ENCODE data around the gene MTHFD1L.

MTHFD1L gene

GRCh38 chr6:150881911-150882481 is 16.5 kb downstream of the MTHFD1L start:
- Mint-ChIP-seq H3K27ac (no peak overlapping the region), H3K4me3 (no peak overlapping the region), H3K4me1 (peaks cover 8% of the 10 kb centered on the region), H3K9me3 (no peaks in the 10 kb centered on the region), H3K36me3 (peaks cover 91% of the 10 kb centered on the region)
- ATAC-seq (no peak), DNase-seq (ENCODE audit: low spot score in 2 of 2) (no peak)

GRCh38 chr6:150883521-150883920 is 18.0 kb downstream of the MTHFD1L start:
- no peak for DNase-seq (ENCODE audit: low spot score in 2 of 2)
- H3K27ac Mint-ChIP-seq: no peak overlapping the region
- peaks cover 94% of the 10 kb centered on the region for H3K36me3 Mint-ChIP-seq

GRCh38 chr6:150886155-150886554 is 20.7 kb downstream of the MTHFD1L start:
- Mint-ChIP-seq H3K27ac (no peak overlapping the region), H3K4me3 (no peak overlapping the region), H3K4me1 (peaks cover 6% of the 10 kb centered on the region), H3K9me3 (no peaks in the 10 kb centered on the region), H3K36me3 (peaks cover 93% of the 10 kb centered on the region)
- no peak for DNase-seq (ENCODE audit: low spot score in 2 of 2)
- ATAC-seq: no peak

More at GRCh38 chr6:150883521-150883920, 18.0 kb downstream of the MTHFD1L start:
- ATAC-seq: no peak
- Mint-ChIP-seq H3K4me3 (no peak overlapping the region), H3K9me3 (no peaks in the 10 kb centered on the region), H3K4me1 (peaks cover 14% of the 10 kb centered on the region)

- peaks cover 93% of the 10 kb centered on the region for H3K36me3 Mint-ChIP-seq
- H3K9me3 Mint-ChIP-seq: no peaks in the 10 kb centered on the region
- H3K27ac Mint-ChIP-seq: no peak overlapping the region
- no peak overlapping the region for H3K4me3 Mint-ChIP-seq
- ATAC-seq (peak; percentile 67), DNase-seq (ENCODE audit: low spot score in 2 of 2) (no peak)
- H3K4me1 Mint-ChIP-seq: peaks cover 6% of the 10 kb centered on the region
Measured at GRCh38 chr6:150887978-150888563, 22.6 kb downstream of the MTHFD1L start.

- Mint-ChIP-seq H3K36me3 (peaks cover 83% of the 10 kb centered on the region), H3K4me3 (no peak overlapping the region), H3K9me3 (no peaks in the 10 kb centered on the region), H3K4me1 (peaks cover 18% of the 10 kb centered on the region), H3K27ac (no peak overlapping the region)
- ATAC-seq: no peak
- no peak for DNase-seq (ENCODE audit: low spot score in 2 of 2)
Measured at GRCh38 chr6:150890346-150890745, 24.8 kb downstream of the MTHFD1L start.

- DNase-seq (ENCODE audit: low spot score in 2 of 2) (peak; percentile 47 to 71), ATAC-seq (peak; percentile 46)
- Mint-ChIP-seq H3K4me1 (peaks cover 26% of the 10 kb centered on the region), H3K9me3 (no peaks in the 10 kb centered on the region), H3K27ac (no peak overlapping the region), H3K4me3 (no peak overlapping the region), H3K36me3 (peaks cover 81% of the 10 kb centered on the region)
Measured at GRCh38 chr6:150891888-150892485, 26.5 kb downstream of the MTHFD1L start.

GRCh38 chr6:150894191-150894744 is 28.8 kb downstream of the MTHFD1L start:
- no peak overlapping the region for H3K4me3 Mint-ChIP-seq

GRCh38 chr6:150894935-150895552 is 29.5 kb downstream of the MTHFD1L start:
- Mint-ChIP-seq H3K36me3 (peaks cover 79% of the 10 kb centered on the region), H3K9me3 (no peaks in the 10 kb centered on the region), H3K4me3 (peak overlapping the region; percentile 33), H3K27ac (peak overlapping the region; percentile 71), H3K4me1 (peaks cover 20% of the 10 kb centered on the region)
- ATAC-seq (peak; percentile 93), DNase-seq (ENCODE audit: low spot score in 2 of 2) (peak in 1 of 2 donors; percentile 9)

More at GRCh38 chr6:150894191-150894744, 28.8 kb downstream of the MTHFD1L start:
- peaks cover 20% of the 10 kb centered on the region for H3K4me1 Mint-ChIP-seq
- peak overlapping the region; percentile 71 for H3K27ac Mint-ChIP-seq
- H3K9me3 Mint-ChIP-seq: no peaks in the 10 kb centered on the region
- DNase-seq (ENCODE audit: low spot score in 2 of 2) (no peak), ATAC-seq (no peak)
- H3K36me3 Mint-ChIP-seq: peaks cover 80% of the 10 kb centered on the region

- peak overlapping the region; percentile 71 for H3K27ac Mint-ChIP-seq
- no peak overlapping the region for H3K4me3 Mint-ChIP-seq
- H3K9me3 Mint-ChIP-seq: no peaks in the 10 kb centered on the region
- DNase-seq (ENCODE audit: low spot score in 2 of 2): no peak
- ATAC-seq: no peak
- peaks cover 80% of the 10 kb centered on the region for H3K36me3 Mint-ChIP-seq
- H3K4me1 Mint-ChIP-seq: peaks cover 20% of the 10 kb centered on the region
Measured at GRCh38 chr6:150895928-150896632, 30.6 kb downstream of the MTHFD1L start.

GRCh38 chr6:150897400-150897943 is 32.0 kb downstream of the MTHFD1L start:
- Mint-ChIP-seq H3K9me3 (no peaks in the 10 kb centered on the region), H3K4me1 (peaks cover 20% of the 10 kb centered on the region), H3K36me3 (peaks cover 76% of the 10 kb centered on the region), H3K27ac (no peak overlapping the region), H3K4me3 (no peak overlapping the region)
- ATAC-seq (no peak), DNase-seq (ENCODE audit: low spot score in 2 of 2) (no peak)

- H3K4me3 Mint-ChIP-seq: no peak overlapping the region
- peaks cover 20% of the 10 kb centered on the region for H3K4me1 Mint-ChIP-seq
- no peaks in the 10 kb centered on the region for H3K9me3 Mint-ChIP-seq
- H3K36me3 Mint-ChIP-seq: peaks cover 70% of the 10 kb centered on the region
- ATAC-seq (no peak), DNase-seq (ENCODE audit: low spot score in 2 of 2) (no peak)
- no peak overlapping the region for H3K27ac Mint-ChIP-seq
Measured at GRCh38 chr6:150898399-150899170, 33.1 kb downstream of the MTHFD1L start.

- Mint-ChIP-seq H3K4me1 (peaks cover 19% of the 10 kb centered on the region), H3K9me3 (no peaks in the 10 kb centered on the region), H3K27ac (no peak overlapping the region), H3K4me3 (no peak overlapping the region), H3K36me3 (peaks cover 65% of the 10 kb centered on the region)
- ATAC-seq (no peak), DNase-seq (ENCODE audit: low spot score in 2 of 2) (no peak)
Measured at GRCh38 chr6:150899231-150899630, 33.7 kb downstream of the MTHFD1L start.

GRCh38 chr6:150900049-150900448 is 34.5 kb downstream of the MTHFD1L start:
- H3K4me1 Mint-ChIP-seq: peaks cover 11% of the 10 kb centered on the region
- DNase-seq (ENCODE audit: low spot score in 2 of 2): no peak
- no peak overlapping the region for H3K4me3 Mint-ChIP-seq
- ATAC-seq: no peak
- no peak overlapping the region for H3K27ac Mint-ChIP-seq
- peaks cover 63% of the 10 kb centered on the region for H3K36me3 Mint-ChIP-seq
- H3K9me3 Mint-ChIP-seq: no peaks in the 10 kb centered on the region

GRCh38 chr6:150902142-150902776 is 36.8 kb downstream of the MTHFD1L start:
- Mint-ChIP-seq H3K27ac (no peak overlapping the region), H3K4me3 (no peak overlapping the region), H3K9me3 (no peaks in the 10 kb centered on the region), H3K4me1 (no peaks in the 10 kb centered on the region), H3K36me3 (peaks cover 63% of the 10 kb centered on the region)
- ATAC-seq (no peak), DNase-seq (ENCODE audit: low spot score in 2 of 2) (no peak)

All from stimulated activated effector memory CD8-positive, alpha-beta T cell treated with anti-CD3 and anti-CD28 coated beads, Interleukin-12 subunit alpha, Interleukin-12 subunit beta, amount 100 ng/mL, for 72 hours (primary cell).